ENCODE measurements around the gene RYR3.

The RYR3 gene

DNA sequence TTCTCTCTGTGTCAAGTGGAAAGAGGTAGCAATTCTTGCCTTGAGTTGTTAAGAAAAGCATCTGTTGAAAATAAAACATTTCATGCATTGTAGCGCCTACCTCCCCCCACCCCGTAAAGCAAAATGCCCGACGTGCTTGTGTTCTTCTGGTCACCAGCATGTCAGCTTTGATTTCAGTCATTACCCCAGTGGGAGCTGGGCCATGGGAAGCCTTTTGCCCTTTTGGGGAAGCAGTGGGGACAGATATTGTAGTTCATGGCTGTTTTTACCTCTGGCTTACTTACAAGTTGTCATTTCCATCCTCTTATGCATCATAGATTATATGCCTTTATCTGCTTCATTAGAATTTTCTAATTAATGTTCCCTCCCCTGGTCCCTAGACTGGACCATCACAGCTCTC, 328.7 kb downstream of the RYR3 start:
- TF ChIP-seq, protein P1, sequence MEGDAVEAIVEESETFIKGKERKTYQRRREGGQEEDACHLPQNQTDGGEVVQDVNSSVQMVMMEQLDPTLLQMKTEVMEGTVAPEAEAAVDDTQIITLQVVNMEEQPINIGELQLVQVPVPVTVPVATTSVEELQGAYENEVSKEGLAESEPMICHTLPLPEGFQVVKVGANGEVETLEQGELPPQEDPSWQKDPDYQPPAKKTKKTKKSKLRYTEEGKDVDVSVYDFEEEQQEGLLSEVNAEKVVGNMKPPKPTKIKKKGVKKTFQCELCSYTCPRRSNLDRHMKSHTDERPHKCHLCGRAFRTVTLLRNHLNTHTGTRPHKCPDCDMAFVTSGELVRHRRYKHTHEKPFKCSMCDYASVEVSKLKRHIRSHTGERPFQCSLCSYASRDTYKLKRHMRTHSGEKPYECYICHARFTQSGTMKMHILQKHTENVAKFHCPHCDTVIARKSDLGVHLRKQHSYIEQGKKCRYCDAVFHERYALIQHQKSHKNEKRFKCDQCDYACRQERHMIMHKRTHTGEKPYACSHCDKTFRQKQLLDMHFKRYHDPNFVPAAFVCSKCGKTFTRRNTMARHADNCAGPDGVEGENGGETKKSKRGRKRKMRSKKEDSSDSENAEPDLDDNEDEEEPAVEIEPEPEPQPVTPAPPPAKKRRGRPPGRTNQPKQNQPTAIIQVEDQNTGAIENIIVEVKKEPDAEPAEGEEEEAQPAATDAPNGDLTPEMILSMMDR (conservative IDR thresholded peaks at IDR 0.05; ENCODE audit: low read depth, low read length): no peak
- H3K4me3 ChIP-seq (ENCODE audit: low read length): no peak overlapping the region
- DNase-seq (ENCODE audit: low read depth): no peak

DNA sequence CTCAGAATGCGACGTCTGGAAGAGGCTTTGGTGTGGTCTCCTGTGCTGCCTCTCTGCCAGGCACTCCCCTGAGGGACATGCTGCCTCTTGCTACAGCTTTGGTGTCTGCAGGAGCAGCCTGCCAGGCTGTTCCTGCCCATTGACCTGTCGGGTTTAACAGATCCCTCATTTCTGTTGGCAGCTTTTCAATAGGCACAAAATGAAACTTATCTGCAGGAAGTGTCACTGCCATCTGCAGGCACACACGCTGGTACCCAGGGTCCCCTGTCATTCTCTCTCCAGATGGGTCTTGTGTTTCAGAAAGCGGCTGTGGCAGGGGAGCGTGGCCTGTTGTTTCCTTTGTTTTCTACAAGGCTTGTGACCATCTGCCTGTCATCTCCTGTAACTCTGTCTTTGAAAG, 329.2 kb downstream of the RYR3 start:
- DNase-seq (ENCODE audit: low read depth): no peak
- no peak overlapping the region for H3K4me3 ChIP-seq (ENCODE audit: low read length)
- TF ChIP-seq, protein P1 (conservative IDR thresholded peaks at IDR 0.05; ENCODE audit: low read depth, low read length): no peak

DNA sequence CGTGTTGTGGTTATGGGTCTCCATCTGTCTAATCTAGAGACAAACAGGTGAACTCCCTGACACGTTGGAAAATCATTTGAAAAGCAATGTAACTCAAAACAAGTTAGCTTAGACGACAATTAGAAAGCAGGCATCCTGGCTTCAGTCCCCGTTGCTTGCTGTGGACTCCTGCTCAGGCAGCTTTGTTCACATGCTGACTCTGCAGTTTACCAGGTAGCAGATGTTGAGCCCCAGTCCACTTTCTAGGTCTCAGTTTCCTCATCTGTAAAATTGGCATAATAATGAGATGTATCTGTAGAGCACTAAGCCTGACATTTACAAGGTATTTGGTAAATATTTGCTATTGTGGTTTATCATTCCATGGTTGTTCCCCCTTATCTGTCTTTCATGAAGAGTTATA, 330.3 kb downstream of the RYR3 start:
- H3K4me3 ChIP-seq (ENCODE audit: low read length): no peak overlapping the region
- no peak for DNase-seq (ENCODE audit: low read depth)
- TF ChIP-seq, protein P1 (conservative IDR thresholded peaks at IDR 0.05; ENCODE audit: low read depth, low read length): no peak

DNA sequence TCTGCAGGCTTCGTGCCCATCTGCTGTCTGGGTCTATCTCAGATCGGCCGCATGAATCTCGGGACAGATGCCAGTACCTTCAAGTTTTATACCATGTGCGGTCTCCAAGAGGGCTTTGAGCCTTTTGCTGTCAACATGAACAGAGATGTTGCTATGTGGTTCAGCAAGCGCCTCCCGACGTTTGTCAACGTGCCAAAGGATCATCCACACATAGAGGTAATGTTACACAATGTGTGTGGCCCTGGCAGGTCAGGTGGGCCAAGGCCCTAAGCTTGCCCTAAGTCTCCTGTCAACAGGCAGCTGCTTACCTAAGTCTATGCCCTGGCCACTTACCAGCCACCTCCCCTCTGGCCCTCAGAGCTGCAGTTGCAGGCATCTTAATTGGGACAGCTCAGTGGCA, 333.5 kb downstream of the RYR3 start:
- DNase-seq (ENCODE audit: low read depth): no peak
- H3K4me3 ChIP-seq (ENCODE audit: low read length): no peak overlapping the region
- TF ChIP-seq, protein P1 (conservative IDR thresholded peaks at IDR 0.05; ENCODE audit: low read depth, low read length): no peak

GRCh38 chr15:33646744-33647143, 336.0 kb downstream of the RYR3 start:
- H3K4me3 ChIP-seq (ENCODE audit: low read length): no peak overlapping the region
- TF ChIP-seq, protein P1 (conservative IDR thresholded peaks at IDR 0.05; ENCODE audit: low read depth, low read length): no peak
- no peak for DNase-seq (ENCODE audit: low read depth)

DNA sequence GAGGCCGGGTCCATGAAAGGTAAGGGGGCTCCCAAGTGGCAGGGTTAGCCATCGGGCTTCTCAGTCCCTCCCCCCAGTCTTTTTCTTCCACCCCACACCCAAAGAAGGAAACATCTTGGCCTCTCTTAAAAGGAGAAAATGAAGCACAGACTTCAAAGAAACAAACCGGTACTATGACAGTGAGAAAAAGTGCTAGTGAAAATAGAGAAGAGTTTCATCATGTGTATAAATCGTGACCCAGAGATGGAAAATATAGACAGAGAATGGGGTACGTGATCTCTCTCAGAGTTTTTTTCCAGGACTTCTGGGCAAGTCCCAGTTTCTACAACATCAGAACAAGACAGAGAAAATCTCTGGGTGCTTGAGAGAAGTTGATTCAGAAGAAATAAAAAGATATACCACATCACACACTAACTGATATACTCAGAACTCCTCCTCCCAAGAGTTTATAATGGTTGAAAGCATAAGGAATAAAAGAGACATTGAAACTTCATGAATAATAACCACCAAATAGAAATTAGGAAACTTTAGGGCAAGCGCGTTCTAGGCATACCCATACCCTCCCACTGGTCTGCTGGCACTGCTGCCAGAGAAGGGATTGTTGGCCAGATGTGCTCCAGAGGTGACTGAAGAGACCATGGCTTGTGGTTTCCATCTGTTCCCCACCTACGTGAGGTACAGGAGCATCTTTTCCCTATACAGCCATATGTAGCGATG, 338.6 kb downstream of the RYR3 start:
- TF ChIP-seq, protein P1 (conservative IDR thresholded peaks at IDR 0.05; ENCODE audit: low read depth, low read length): no peak
- no peak overlapping the region for H3K4me3 ChIP-seq (ENCODE audit: low read length)
- DNase-seq (ENCODE audit: low read depth): no peak

DNA sequence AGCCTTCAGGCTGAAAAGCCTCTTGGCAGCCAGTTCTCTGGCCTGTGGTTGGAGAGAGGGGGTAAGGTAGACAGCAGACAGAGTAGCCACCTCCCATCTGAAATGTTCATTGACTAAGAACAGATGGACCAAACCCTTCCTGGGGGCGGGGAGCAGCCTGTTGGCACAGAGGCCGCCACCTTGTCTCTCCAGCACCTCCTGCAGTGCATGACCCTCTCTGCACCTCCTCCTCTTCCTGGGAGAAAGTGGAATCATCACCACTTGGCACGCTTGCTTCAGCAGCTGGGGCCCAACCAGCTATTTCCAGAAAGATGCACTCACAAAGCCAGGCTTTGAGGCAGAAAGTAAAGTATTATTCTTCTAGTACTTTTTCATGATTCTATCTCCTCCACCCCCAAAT, 344.1 kb downstream of the RYR3 start:
- DNase-seq (ENCODE audit: low read depth): no peak
- no peak overlapping the region for H3K4me3 ChIP-seq (ENCODE audit: low read length)
- TF ChIP-seq, protein P1 (conservative IDR thresholded peaks at IDR 0.05; ENCODE audit: low read depth, low read length): no peak
